ENCODE measurements around the gene SIX3.
A peak's percentile ranks its signal among the peaks of the same experiment; 100 is the strongest.

The SIX3 gene

DNA sequence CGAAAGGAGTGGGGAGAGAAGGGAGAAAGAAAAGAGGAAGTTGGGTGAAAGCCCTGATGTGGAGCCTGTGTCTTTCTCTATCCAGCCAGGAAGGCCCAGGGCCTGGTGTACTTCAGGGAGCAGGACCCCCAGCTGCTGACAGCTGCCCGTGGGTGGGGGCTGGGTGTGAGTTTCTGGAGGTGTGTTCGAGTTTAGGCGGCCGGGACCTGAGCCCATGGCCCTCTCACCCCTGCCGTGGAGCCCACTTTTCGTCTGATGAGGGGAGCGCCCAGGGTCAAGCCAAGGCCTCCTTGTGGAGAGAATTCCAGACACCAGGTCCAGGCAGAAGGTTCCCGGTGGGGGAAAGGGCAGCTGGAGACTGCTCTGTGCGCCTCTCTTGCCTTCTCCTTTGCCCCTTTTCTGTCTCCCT lies 2.2 kb downstream of the SIX3 start:
- no peak for DNase-seq (ENCODE audit: low spot score)

DNA sequence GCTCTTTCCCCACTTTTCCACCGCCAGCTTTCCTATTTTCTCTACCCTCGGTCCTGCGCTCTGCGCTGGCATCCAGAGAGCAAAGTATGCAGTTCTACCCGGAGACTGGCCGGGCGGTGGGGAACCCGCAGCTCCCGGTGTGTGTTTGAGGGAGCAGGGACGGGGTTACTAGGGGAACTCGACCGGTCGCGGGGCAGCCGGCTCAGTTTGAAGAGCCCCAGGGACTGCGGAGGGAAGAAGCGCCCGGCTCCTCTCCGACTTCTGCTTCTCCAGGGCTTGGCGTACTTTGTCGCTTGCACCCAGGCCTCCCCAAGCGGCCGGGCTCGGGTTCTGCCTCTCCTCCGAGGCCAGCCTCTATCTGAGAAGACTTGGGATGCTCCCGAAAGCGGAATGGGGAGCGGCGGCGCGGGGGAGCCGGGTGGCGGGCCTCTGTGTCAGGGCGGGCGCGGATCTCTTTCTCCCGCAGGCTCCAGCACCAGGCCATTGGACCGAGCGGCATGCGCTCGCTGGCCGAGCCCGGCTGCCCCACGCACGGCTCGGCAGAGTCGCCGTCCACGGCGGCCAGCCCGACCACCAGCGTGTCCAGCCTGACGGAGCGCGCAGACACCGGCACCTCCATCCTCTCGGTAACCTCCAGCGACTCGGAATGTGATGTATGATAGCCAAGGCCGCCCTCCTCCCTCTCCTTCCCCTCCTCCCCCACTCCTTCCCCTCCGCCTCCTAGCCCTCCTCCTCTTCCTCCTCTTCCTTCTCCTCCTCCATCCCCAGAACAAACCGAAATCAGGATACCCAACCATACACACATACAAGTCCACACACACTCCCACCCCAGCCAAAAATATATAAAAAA lies 2.8 kb downstream of the SIX3 start:
- DNase-seq (ENCODE audit: low spot score): no peak

DNA sequence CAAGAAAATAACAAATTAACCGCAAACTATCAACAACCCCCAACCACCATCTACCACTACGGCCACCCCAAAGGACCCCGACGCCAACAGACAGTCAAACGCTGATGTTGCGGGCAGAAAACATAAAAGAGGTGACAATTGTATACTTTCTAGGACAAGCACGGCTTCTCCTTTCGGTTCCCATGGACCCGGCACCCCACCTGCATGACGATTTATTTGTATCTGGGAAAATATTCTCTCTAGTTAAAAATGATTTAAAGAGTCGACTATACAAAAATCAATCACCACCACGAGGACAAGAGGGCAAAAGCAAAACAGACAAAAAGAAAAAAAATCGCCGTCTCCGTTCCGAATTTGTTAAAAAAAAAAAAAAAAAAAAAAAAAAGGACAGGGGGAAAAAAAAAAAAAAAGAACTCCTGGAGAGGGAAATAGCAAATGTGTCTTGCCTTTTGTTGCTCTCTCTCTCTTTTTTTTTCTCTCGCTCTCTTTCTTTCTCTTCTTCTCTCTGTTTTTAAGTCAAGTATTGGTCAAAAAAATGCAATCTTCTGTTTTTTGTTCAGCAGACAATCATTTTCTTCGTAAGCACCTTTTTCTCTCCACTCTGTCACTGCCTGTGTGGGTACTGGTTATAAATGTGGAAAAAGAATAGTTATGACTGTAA lies 3.6 kb downstream of the SIX3 start:
- no peak for DNase-seq (ENCODE audit: low spot score)

DNA sequence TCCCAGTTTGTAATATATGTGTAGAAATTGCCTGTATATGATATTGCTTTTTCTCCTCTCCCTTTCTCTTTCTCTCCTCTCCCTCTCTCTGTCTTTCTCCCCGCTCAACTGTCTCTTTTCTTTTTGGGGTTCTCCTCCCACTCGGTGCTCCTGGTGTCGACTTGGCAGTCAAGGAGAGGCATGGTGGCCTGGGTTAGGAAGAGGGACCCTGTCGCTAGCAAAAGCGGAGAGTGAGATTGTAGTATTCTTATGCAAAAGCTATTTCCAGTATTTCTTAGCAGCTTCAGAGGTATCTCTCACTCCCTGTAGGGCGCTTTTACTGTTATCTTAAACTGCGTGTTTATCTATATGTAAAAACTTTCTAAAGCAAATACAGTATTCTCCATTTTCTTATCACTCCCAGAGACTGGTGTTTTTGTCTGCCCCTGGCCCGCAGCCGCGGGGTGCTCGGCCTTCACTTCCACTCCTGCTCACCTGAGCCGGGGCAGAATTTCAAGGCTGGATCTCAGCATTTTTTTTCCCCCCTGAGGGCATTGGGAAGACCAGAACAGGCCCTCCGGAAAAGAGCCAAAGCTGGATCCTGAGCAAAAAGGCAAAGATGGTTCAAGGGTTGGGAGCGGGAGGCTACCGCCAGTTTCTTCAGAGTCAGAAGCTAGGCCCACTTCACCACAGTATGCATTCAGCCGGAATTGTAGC lies 4.3 kb downstream of the SIX3 start:
- DNase-seq (ENCODE audit: low spot score): no peak

DNA sequence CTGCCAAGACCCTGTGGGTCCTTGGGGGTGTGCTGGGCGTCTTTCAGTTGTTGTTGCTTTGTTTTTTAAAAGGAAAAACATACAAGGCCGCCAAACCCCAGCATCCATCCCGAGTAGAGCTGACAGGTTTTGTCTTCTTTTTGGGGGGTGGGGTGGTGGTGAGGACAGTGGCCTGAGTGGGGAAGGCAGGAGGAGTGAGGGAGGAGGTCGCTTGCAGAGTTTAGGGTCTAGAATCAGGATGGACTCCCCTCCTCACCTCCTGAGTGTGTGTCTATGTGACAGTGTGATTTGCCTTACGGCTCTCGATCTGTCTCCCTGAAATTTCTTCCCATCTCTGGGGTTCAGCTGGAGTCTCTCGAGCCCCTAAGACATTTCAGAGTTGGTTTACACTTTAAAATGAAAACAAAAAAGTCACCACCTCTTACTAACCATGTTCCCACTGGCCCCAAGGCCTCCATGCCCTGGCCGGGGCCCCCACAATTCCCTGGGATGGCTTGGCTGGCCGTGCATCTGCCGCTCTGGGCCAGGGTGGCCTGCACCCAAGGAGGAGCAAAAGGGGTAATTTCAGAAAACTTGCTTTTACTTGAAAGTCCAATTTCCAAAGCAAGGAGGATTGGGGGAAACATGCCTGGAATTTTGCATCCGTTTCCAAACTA lies 5.0 kb downstream of the SIX3 start:
- DNase-seq (ENCODE audit: low spot score): no peak

DNA sequence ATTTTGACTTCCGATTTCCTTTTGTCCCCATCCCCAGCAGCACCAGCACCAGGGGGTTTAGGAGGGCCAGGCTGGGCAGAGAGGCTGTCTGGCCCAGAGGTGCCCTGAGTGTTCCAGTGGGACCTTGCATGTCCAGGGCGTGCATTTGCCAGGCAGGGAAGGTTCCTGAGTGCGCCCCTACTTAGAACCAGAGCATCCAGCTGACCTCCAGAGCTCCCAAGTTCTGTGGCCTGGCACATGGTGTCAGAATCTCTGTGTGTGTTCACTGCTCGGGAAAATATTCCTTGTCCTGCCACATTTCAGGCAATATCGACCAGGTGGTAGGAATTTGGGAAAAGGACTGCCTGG lies 5.5 kb downstream of the SIX3 start:
- DNase-seq (ENCODE audit: low spot score): no peak

DNA sequence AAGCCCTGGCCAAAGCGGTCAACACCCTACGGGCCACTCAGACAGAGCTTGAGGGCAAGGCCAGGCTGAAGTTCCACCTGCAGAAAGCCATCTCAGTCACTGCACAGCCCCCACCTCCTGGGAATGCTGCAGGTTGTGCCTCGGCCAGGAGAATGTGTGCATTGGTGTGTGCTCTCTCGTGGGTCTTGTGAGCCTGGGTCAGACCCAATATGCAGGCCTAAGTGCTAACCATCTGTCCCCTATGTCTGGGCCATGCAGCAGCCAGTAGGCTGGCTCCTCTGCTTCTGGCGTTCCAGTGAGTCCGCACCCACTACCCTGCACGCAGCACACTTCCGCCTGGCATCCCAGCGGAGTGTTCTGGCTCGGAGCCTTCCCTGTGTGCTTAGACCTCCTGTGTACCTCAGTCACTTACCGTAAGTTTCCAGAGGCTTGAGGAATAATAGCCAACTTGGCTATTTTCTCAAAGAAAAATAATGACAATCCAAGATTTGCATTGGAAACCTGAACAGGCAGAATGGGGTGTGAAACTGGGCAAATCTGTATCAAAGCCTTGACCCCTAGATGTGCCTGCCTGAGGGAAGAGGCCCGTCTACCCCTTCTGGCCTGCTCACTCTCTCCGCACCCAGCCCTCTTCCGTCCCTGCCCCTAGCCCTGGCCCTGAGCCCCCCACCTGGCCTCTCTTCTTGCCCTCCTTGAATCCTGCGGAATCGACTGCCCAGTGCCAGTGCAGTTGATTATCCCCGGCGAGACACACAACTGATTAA lies 7.2 kb downstream of the SIX3 start:
- DNase-seq (ENCODE audit: low spot score): no peak

DNA sequence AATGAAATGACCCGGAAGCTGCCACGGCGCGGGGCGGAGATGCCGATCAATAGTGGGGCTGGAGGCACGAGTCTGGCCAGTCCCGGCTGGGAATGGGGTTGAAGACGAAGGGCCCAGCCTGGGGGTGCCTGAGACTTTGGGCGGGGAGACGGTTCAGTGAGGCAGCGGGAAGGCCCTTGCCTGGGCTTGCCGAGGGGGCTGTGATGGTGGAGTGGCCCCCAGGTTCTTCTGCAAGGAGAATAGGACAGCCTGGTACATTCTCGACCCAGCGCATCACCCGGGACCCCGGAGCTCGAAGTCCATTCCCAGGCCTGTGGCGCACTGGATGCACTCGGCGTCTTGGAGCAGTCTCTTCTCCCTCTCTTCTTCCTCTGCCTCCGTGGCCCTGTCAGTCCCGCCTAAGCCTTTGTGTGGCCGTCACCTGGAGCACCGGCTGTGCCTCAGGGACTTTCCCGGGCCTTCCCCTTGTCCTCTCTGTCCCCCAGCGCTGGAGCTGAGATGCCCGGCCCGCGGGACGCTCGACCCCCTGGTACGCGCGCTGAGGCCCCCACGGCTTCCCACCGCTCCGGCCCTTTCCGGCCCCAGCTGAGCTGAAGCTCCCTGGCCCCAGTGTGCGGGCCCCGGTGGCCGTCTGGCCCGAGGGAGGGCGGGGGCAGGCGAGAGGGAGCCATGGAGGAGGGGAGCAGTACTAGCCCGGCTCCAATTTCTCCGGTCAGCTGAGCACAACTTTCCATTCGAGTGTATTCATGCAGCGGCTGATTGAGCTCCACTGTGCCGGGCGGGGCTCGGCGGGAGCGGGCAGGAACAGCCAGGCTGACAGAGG lies 8.0 kb downstream of the SIX3 start:
- no peak for DNase-seq (ENCODE audit: low spot score)

DNA sequence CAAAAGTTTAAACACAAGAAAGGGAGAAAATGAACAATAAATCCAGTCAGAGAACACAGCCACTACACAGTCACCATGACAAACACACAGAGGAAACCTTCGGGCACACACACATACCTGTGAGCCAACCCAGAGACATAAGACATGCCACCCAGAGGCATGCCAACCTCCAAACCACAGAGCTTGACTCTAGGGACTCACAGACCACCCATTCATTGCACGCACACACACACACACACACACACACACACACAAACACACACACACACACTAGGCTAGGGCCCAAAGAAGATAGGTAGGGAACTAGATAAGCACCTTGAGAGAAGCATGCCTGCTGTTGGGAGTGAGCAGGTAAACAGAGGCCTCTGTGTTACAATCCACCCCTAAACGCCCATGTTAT lies 9.1 kb downstream of the SIX3 start:
- DNase-seq (ENCODE audit: low spot score): no peak

DNA sequence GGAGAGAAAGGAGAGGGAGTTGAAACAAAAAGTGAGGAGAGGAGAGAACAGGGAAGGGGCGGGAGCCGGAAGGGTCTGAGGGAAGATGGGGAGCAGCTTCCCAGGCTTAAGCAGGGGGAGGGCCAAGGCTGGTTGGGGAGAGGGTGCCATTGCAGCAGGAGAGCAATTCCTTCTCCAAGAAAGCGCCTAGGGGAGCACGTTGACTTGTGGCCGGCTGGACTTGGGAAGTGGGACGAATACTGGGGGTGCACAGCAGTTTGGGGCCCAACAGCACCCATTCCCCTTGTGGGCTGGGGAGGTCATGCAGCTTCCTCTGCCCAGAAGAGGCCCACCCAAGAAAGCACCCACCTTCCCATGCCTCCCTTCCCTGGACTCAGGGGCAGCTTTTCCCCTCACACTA lies 9.6 kb downstream of the SIX3 start:
- DNase-seq (ENCODE audit: low spot score): no peak

DNA sequence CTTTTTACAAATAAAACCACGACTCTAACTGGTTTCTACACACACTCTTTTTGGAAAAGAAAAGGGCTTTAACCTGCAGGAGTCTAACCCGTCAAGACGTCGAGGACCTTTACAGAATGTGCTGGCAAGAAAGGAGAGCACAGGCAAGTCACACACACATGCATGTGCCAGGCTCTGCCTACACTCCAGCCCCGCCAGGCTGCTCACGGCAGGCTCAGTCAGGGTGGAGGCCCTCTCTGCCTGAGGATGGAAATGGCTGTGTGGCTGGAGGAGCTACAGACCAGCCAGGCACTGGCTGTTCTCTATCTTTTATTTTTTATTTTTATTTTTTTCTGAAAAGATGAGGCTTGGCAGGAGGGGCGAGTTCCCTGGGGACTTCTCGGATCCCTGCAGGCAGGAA lies 10.2 kb downstream of the SIX3 start:
- DNase-seq (ENCODE audit: low spot score): no peak

DNA sequence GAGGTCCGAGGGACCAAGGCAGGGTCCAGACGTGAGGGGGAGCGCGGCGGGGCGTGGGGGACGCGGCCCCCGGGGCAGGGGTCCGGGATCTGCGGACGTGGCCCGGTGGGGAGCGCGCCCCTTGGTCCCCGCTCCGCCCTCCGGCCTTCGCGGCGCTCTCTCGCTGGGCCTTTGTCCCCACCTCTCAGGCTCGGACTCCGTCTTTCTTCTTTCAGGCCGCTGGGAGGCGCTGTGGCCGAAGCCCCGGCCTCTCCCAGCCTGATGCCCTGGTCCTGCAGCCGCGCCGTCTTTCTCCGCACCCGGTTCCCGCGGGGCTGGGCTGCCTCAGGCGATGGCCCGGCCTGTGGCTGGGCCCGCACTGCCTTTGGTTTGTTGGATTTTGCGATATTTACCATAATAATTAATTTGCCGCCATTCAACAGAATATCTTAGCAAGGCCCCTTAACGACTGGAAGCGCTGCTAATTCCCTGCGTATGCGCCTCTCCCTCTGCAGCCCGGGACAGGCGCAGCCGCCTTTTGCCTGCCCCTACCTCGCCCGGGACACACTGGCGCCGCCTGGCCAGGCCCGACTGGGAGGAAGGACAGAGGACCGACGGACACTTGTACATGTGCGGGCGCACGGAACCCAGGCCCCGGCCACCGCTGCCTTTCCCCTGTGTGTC lies 10.8 kb downstream of the SIX3 start:
- DNase-seq (ENCODE audit: low spot score): peak; percentile 71

DNA sequence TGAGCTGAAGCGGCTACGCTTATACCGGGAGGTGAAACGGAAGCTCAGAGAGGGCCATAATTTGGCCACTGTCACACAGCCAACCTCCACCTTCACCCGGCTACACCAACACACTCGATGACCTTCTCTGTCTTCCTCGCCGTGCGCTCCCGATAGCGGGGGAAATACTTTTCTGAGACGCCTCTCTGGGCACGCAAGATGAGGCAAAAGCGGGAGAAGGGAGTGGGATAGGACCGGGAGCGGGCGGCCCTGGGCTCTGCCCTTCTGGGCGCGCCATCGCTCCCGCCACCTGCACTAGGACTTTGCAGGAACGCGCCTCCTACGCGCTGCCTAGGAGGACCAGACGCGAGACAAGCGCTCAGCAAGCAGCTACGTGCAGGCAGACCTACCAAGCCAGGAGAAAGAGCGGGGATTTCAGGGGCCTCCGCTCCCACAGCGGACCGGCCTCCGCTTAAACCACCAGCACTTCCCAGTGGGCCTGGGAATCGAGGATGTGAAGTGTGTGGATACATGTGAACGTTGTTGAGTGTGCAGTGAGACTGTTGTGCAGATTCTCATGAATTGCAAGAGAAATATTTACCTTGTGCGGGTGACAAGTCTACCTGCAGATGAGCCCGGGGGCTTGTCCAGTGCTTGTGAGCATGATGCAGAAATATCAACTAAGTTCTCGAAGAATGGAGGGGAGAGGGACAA lies 11.4 kb downstream of the SIX3 start:
- DNase-seq (ENCODE audit: low spot score): no peak

DNA sequence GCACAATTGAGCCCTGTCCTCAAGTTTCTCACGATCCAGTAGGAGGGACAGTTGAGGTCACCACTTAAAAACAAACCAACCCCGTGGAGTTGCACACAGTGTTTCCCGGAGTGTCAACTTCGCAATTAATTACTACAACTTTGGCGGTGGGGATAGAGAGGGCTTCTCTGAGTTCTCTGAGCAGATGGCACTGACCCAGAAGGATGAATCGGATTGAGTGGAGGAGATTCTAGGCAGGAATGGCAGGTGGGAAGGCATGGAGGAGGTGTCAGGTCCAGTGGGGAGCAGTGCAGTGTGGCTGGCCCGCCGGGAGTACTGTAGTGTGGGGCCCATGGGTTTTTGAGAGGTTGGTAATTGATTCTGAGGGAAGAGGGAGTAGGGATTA lies 12.0 kb downstream of the SIX3 start:
- DNase-seq (ENCODE audit: low spot score): no peak

DNA sequence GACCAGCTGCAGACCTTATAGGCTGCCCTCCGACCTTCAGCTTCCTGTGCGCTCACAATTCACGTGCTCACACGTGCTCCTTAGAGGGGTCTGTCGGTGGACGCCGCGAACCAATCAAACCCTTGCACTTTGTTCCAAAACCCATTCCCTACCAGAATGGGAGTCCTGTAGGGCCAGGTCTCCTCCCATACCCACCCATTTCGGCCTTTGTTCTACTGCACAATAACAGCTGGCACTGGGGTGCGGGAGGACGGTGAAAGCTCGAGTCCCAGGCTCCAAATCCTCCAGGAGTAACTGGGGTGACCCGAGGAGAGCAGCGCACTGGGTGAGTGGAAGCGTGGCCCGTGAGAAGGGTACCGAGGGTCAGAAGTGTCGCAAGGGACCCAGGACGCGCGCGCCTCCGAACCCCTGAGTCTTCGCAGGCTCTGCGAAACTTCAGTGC lies 13.0 kb downstream of the SIX3 start:
- DNase-seq (ENCODE audit: low spot score): no peak

DNA sequence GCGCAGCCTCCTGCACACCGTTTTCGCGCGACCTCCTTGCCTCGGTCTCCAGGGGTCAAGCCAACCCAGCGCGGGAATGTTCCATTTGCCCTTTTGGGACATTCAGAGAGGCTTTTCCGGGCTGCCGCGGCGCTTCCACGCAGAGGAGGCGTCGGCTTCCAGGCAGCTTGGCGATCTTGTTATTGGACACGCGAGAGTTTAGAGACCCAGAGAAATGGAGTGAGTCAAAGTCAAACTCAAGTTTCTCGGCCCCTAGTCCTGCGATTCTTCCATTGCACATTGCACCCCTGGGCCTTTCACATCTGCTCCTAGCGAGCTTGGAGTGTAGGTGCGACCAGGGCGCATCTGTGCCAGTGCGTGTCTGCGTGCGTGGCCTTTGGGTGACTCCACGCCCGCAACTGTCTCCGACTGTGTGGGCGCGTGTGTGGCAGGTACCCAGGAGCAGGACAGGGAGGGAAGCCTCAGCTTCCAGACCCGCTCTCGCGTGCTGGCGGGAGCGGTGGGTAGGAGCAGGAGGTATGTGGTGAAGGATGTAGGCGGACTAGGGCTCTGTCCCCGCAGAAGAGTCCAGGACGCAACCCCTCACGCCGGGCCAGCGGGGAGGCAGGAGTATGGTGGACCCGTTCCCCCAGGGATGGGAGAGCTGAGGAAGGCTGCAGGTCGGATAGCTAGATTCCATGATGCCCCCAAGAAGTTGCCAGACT lies 13.5 kb downstream of the SIX3 start:
- DNase-seq (ENCODE audit: low spot score): peak; percentile 54

DNA sequence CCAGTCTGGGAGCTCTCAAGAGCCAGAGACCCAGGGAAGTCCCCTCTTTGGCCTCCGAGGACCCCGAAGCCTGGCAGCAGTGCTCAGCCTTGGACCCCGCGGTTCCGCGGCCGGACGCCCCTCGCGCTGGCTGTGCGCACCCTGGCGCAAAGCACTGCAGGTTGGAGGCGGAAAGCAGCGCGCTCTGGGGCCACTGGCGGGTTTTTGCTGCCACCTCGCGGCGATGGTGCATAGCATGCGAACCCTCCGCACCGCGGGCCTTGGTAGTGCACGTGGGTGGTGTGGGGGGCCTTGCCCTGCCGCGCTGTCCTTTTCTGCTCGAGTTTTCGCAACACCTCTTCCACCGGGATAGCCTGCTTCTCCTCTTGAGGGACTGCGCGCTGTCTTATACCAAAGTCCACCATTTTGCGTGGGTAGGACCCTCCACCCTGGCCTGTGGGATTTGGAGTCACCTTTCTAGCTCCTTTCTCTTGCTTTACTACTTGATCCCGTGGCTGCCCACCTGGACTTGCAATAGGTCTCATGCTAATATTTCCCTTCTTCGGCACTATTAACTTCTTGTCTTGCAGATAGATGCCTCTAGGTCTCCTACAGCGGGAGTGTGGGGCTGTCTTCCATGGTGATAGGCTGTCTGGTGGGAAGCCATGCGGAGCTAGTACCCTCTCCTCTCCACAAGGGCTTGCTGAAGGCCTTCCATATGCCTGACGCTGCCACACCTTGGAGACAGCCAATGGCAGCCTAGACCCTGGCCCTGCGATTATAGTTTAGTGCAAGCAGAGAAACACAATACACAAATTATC lies 14.3 kb downstream of the SIX3 start:
- peak; percentile 92 for DNase-seq (ENCODE audit: low spot score)

DNA sequence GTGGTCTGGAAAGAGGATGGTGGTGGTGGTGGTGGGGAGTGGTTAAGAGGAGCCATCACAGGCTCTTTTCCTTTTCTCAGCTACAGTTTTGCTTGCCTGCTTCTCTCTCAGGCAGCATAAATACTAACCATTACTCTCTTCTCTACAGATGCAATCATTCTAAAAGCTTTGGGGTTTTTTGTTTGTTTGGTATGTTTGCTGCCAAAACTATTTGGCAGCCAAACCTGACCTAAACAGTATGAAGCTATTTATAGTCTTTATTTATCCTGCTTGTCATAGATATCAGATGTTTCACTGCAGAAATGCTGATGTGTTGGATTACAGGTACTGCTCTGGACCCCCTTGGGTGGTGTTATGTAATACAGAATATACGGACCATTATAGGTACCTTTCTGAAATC lies 15.3 kb downstream of the SIX3 start:
- no peak for DNase-seq (ENCODE audit: low spot score)

Data from D341Med (cell line).